GM12801 (cell line): ENCODE results near the gene ITFG1.

ENCODE experiments used
- TF ChIP-seq, protein P1 (sequence below): IDR thresholded peaks from one replicate; pipeline ENCODE4 v1.5.1; 2011; ENCODE audit warnings: control low read depth; ENCODE audit not compliant: insufficient read length; ENCODE audit errors: extremely low read depth

Gene ITFG1

DNA sequence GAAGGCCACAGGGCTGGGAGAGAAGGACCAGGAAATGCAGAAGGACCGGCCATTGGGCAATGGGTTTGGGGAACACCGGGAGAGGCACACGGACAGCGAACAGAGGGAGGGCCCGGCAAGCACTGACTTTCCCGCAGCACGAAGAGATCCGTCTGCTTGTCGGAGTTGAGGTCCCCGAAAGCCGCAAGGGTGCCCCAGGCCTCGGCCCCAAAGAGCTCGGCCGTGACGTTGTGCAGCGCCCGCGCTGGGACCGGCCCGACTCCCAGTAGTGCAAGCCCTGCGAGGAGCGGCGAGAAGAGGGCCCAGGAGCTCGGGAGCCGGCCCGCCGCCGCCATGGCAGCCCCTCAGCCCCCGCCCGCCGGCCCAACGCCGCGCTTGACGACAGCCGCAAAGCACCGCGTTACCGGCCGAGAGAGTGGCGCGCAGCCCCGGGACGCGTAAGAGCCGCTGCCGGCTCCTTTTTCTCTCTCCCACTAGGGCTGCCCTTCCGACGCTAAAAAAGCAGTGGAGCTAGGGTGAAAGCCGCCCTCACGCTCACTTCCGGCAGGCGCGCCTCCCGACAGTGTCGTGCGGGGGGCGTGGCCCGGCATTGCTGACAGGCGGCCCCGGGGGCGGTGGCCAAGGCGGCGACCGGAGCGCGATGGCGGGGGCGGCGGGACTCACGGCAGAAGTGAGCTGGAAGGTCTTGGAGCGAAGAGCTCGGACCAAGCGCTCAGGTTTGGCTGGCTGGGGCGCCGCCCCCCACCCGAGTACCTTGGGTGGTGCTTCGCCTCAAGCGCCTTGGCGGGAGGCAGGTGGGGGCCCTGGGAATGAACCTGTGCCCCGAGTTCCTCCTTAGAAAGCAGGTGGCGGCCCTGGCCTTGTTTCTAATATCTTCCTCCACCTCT lies at the start of gene ITFG1, which contains the start of gene PHKB:
TSS of gene ITFG1 (minus strand) at position 353 of the 887 bp plus-strand sequence. CDS start at position 335, 18 bp downstream.
TSS of gene PHKB (plus strand) at position 621 of the 887 bp plus-strand sequence. CDS start at position 641, 20 bp downstream.
- TF ChIP-seq, protein P1, sequence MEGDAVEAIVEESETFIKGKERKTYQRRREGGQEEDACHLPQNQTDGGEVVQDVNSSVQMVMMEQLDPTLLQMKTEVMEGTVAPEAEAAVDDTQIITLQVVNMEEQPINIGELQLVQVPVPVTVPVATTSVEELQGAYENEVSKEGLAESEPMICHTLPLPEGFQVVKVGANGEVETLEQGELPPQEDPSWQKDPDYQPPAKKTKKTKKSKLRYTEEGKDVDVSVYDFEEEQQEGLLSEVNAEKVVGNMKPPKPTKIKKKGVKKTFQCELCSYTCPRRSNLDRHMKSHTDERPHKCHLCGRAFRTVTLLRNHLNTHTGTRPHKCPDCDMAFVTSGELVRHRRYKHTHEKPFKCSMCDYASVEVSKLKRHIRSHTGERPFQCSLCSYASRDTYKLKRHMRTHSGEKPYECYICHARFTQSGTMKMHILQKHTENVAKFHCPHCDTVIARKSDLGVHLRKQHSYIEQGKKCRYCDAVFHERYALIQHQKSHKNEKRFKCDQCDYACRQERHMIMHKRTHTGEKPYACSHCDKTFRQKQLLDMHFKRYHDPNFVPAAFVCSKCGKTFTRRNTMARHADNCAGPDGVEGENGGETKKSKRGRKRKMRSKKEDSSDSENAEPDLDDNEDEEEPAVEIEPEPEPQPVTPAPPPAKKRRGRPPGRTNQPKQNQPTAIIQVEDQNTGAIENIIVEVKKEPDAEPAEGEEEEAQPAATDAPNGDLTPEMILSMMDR: no peak

DNA sequence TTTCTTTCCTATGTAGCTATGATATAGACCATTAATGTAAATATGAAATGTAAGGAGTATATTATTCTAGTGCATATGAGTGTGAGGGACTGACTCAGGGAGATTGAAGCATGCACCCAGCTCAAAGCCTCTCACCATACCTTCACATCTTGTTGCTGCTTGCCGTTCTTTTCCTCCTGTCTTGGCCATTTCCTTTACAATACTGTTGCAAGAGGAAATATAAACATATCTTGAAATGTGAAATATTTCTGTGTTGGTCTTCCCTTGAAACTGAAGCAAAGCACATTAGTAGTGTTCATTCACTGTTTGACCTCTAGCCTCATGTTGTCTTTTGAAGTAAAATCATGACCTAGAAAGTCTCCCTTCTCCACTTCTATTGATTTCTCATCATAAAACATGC lies 46.8 kb upstream of the ITFG1 start:
- TF ChIP-seq, protein P1: no peak

DNA sequence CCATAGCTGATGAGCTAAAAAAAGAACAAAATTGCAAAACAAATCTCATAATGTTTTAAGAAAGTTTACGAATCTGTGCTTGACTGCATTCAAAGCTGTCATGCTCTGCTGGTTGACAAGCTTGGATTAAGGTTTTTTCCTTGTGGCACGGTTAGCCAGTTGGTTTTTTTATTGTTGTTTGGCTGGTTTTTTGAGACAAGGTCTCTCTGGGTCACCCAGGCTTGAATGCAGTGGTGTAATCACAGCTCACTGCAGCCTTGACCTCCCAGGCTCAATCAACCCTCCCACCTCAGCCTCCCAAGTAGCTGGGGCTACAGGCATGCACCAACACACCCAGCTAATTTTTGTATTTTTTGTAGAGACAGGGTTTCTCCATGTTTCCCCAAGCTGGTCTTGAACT lies 45.9 kb upstream of the ITFG1 start:
- TF ChIP-seq, protein P1: no peak

DNA sequence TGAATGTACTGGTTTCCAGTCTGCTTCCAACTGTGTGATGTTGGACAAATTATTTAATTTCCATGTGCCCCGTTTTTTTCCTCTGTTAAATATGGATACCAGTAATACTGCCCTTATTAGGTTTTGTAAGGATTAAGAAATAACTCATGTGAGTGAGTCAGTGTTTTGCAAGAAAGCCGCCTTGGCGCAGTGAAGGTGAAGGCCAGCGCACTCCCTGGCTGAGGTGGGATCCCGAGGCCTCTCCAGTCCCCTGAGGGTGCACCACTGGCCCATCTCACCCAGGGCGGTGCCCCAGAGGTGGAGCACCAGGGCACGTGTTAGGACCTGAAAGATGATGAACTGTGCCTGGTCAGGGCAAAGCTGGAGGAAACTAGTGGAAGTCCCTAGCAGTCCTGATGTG lies 43.7 kb upstream of the ITFG1 start:
- TF ChIP-seq, protein P1: no peak

DNA sequence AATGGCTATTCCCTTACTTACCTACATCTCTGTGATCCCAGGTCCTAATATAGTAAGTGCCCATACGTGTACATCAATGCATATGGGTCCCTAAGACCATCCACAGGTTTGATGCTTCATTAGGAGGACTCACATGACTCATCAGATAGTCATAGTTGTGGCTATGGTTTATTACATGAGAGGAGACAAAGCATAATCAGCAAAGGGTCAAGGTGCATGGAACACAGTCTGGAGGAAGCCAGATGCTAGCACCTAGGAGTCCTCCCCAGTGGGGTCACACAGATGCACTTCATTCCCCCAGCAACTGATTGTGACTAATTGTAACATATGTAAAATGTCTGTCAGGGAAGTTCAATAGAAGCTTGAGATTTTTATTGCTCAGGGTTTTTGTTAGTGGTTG lies 43.1 kb upstream of the ITFG1 start:
- TF ChIP-seq, protein P1: no peak

DNA sequence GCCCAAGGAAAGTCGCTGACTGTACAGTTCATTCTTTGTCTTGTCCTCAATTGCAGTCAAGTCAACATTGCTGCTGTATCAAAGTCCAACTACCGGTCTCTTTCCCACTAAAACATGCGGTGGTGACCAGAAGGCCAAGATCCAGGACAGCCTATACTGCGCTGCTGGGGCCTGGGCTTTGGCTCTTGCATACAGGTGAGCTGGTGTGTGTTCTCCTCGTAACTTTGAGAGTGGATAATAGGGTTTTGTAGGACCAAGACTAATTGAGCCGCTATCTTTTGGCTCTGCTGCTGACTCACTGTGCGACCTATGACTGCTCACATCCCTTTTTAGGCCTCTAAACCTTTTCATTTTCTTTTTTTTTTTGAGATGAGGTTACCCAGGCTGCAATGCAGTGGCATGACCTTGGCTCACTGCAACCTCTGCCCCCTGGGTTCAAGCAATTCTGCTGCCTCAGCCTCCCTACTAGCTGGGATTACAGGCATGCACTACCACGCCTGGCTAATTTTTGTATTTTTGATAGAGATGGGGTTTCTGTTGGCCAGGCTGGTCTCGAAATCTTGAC lies 38.9 kb upstream of the ITFG1 start:
- TF ChIP-seq, protein P1: no peak

DNA sequence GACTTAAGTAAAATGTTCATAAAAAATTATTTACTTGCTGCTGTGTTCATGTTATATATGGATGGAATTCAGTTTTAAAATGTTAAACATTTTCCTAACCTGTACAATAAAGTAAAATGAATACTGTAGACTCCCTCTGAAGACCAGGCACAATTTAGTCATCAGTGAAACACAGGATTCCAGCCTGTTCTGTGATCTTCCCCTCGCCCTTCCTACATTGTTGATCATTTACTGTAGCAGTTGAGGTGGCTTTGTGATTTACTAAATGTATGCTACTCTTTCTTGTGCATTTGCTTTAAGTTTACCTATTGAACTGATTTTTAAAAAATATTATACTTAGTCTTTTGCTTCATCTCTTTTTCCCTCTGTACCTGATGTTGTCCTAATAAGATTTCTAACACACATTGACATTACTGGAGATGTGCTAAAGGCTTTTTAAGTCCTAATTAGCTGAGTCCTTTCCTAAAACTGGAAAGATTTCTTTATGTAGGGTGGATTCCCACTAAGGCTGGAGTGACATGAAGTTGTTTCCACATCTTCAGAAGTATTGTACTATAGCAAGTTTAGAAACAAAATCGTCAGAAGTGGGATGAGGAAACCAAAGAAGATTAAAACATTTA lies 38.3 kb upstream of the ITFG1 start:
- TF ChIP-seq, protein P1: no peak
